Measurements from ENCODE around the gene RNF208.

DNA sequence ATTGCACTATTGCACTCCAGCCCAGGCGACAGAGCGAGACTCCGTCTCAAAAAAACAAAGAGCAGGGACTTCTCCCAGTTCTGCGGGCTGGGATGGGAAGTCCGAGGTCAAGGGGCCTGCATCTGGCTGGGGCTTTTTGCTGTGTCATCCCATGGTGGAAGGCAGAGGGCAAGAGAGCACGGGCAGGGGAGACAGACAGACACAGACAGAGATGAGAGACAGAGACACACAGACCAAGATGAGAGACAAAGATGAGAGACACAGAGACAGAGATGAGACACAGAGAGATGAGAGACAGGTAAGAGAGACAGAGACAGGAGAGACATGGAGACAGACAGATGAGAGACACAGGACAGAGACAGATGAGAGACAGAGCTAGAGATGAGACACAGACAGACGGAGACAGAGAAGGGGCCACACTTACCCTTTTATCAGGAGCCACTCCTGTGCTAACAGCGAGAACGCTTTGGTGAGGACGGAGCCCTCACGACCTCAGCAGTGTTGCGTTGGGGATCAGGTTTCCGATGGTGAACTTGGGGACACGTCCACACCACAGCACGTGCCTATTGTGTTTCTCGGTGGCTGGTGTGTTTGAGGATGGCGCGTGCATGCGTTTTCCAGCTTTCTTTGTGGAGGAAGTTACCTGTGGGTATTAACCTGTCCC is 46.6 kb upstream of the RNF208 start:
- TF ChIP-seq POLR2AphosphoS5 (IDR thresholded peaks at IDR 0.05; ENCODE audit: low read depth, low read length) (no peak), POLR2A (IDR thresholded peaks at IDR 0.05; ENCODE audit: low read depth, low read length) (no peak)
